Lower leg skin (tissue), 4 donors: ENCODE measurements around the gene LRRTM3. TPM values are rescaled to one million over a fixed set of nuclear protein-coding genes. Genes with fewer than 3 reads are reported as not detected.

ENCODE experiments used
- DNase-seq, 2 donors: peaks; one replicate each; pipeline ENCODE4 v3.0.0-alpha.2; 2019; ENCODE audit warnings: low spot score in 2 of 2
- H3K4me3 ChIP-seq: fragments of 200-600 bp; sonication (generic); 2 replicates; pipeline ENCODE4 v1.5.1; 2017; ENCODE audit warnings: mild to moderate bottlenecking, low read depth; ENCODE audit not compliant: poor library complexity, severe bottlenecking
- CTCF ChIP-seq, 3 donors: fragments of 450-650 bp; IDR thresholded peaks; one replicate each; pipeline ENCODE4 v1.5.1; 2016; ENCODE audit warnings: antibody characterized with exemption in 3 of 3, mild to moderate bottlenecking in 3 of 3, moderate library complexity in 2 of 3
- POLR2A ChIP-seq, 2 donors: fragments of 450-650 bp; IDR thresholded peaks; one replicate each; pipeline ENCODE4 v1.6.1; 2016 to 2017; ENCODE audit warnings: antibody characterized with exemption in 2 of 2, mild to moderate bottlenecking in 1 of 2, moderate library complexity in 1 of 2
- WGBS, 2 donors: methylation state at CpG; one replicate each; pipeline ENCODE4 v1.1.5; 2018; 5-methylcytosine and 5-hydroxymethylcytosine counted together
- intact Hi-C: fragments of 100-400 bp; cut with DNase I; formaldehyde crosslinking; loops from one replicate; pipeline ENCODE4 v1.15.0; 2023; ENCODE audit warnings: low total_unique reads
- total RNA-seq, 4 donors: library from RNA; depleted of rRNA; stranded (reverse); fragments of >200 nt; gene quantifications; one replicate each; pipeline ENCODE4 v1.1.0, GENCODE V29; 2016

LRRTM3 gene
- total RNA-seq, 4 donors from 2014 or later, result not detected

GRCh38 chr10:66927971-66928770, 2.3 kb downstream of the LRRTM3 start:
- WGBS, 2 donors, result 5 to 8% methylated on average over 30 of the region's 30 CpGs
- no peak for DNase-seq
- H3K4me3 ChIP-seq, result no peak overlapping the region
- TF ChIP-seq POLR2A (IDR thresholded peaks at IDR 0.05) (no peak), CTCF (IDR thresholded peaks at IDR 0.05) (no peak)
- intact Hi-C loops, result no loop called here

- DNase-seq, result no peak
- 42 to 49% methylated on average over 3 of the region's 3 CpGs for WGBS, 2 donors
- H3K4me3 ChIP-seq, result no peak overlapping the region
- intact Hi-C loops, result no loop called here
- no peak for TF ChIP-seq POLR2A (IDR thresholded peaks at IDR 0.05)
- no peak for TF ChIP-seq CTCF (IDR thresholded peaks at IDR 0.05)
Observed at GRCh38 chr10:66928776-66929175, 2.9 kb downstream of the LRRTM3 start.

GRCh38 chr10:66929375-66929774, 3.5 kb downstream of the LRRTM3 start:
- TF ChIP-seq CTCF (IDR thresholded peaks at IDR 0.05) (no peak), POLR2A (IDR thresholded peaks at IDR 0.05) (no peak)
- H3K4me3 ChIP-seq, result no peak overlapping the region
- DNase-seq, result no peak
- intact Hi-C loops, result no loop called here
- 61 to 65% methylated on average over 5 of the region's 5 CpGs for WGBS, 2 donors

- 33 to 36% methylated on average over 5 of the region's 5 CpGs for WGBS, 2 donors
- intact Hi-C loops, result no loop called here
- TF ChIP-seq POLR2A (IDR thresholded peaks at IDR 0.05), result no peak
- TF ChIP-seq CTCF (IDR thresholded peaks at IDR 0.05), result no peak
- no peak overlapping the region for H3K4me3 ChIP-seq
- no peak for DNase-seq
Observed at GRCh38 chr10:66931340-66931948, 5.6 kb downstream of the LRRTM3 start.

GRCh38 chr10:66931949-66932343, 6.1 kb downstream of the LRRTM3 start:
- intact Hi-C loops, result no loop called here
- TF ChIP-seq POLR2A (IDR thresholded peaks at IDR 0.05) (no peak), CTCF (IDR thresholded peaks at IDR 0.05) (no peak)
- WGBS, 2 donors, result 60 to 61% methylated on average over 3 of the region's 3 CpGs
- no peak for DNase-seq
- H3K4me3 ChIP-seq, result no peak overlapping the region
